GM21528 (cell line): ENCODE data around the gene FAM168A.

Experiments
- ATAC-seq: cut with Tn5 transposase; IDR thresholded peaks from one replicate; pipeline ENCODE4 v1.9.1; 2021; ENCODE audit warnings: mild to moderate bottlenecking, moderate library complexity; ENCODE audit not compliant: unreplicated experiment, low FRiP score

FAM168A gene

DNA sequence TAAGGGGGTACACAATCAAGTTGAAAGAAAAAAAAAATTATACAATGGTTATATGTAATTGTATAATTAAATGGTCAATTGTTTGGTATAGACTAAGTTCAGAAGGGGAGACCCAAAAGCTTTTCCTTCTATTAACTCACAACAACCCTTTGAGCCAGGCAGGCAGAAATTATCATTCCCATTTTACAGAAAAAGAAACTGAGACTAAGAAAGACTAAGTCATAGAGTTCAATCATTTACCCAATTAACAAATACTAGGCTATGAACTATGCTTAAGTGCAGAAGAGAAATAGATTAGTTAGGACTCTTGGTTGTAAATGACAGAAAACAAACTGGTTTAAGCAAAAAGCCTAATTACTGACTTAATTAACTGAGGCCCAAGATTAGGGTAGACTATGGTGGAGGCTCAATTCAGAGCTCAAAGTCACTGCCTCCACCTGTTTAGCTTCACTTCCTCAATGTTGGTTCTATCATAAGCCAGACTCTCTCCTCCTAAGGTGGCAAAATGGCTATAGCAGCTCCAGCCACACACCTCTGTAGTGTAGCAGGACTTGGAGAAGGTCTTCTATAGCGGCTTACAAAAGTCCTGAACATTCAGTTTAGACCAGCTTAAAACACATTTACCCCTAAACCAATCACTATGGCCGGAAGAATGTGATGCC is 34.2 kb downstream of the FAM168A start:
- ATAC-seq: no peak

DNA sequence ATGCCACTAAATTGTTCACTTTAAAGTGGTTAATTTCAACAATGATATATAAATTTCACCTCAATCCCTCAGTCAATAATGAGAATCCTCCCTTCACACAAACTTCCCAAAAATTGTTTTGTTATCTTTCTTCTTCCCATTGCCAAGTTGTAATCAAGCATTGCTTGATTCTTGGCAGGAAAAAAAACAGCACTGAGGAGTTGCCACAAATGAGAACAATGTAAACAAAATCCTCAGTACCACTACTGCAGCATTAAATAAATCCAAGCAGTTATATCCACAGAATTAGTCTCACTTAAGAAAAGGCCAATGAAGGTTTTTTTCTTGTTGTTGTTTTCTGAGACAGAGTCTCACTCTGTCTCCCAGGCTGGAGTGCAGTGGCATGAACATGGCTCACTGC is 38.2 kb downstream of the FAM168A start:
- no peak for ATAC-seq

DNA sequence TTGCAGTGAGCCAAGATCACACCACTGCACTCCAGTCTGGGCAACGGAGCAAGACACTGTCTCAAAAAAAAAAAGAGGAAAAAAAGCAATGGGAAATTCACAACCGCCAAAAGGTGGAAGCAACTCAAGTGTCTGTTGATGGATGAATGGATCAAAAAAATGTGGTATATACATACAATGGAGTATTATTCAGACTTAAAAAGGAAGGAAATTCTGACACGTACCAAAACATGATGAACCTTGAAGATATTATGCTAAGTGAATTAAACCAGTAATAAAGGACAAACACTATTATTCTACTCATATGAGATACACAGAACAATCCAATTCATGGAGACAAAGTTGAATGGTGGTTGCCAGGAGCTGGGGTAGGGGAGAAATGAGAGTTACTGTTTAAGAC is 40.9 kb downstream of the FAM168A start:
- ATAC-seq: no peak

- no peak for ATAC-seq
These were observed 42.3 kb downstream of the FAM168A start for GRCh38 chr11:73555615-73556014.

GRCh38 chr11:73554671-73555320 is 43.1 kb downstream of the FAM168A start:
- no peak for ATAC-seq

- no peak for ATAC-seq
These were observed 44.6 kb downstream of the FAM168A start for GRCh38 chr11:73553266-73553665.

DNA sequence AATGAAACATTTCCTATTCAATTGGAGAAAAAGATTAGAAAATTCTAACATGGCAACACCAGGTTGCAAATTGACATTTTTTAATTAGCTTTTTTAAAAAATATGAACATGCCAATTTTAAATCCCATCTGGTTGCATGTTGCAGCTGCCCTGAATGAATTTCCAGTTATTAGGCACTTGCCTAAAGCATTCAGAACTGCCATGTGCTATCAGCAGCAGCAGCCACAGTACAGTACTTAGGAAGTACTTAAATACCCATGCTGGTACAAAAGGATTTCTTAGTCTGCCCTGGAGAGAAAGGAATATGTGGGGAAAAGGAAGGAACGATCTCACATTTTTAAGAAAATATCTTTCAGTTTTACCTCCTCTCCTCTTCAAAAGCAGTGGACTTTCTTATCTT is 46.2 kb downstream of the FAM168A start:
- ATAC-seq: no peak

DNA sequence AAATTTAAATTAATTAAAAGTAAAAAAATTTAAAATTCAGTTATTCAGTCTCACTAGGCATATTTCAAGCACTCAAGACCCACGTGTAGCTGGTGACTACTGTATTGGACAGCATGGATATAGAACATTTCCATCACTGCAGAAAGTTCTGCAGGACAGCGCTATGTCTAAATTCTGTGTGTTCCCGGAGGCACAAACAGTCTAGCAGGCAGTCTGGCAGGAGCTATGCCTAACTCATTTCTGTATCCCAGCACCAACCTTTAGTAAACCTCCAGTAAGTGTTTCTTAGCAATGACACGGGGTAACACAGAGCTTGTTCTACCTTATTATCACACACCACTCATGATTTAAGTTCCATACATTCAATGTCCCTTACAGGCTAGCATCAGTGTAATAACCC is 48.5 kb downstream of the FAM168A start:
- no peak for ATAC-seq

- no peak for ATAC-seq
These were observed 50.0 kb downstream of the FAM168A start for GRCh38 chr11:73547706-73548595.

DNA sequence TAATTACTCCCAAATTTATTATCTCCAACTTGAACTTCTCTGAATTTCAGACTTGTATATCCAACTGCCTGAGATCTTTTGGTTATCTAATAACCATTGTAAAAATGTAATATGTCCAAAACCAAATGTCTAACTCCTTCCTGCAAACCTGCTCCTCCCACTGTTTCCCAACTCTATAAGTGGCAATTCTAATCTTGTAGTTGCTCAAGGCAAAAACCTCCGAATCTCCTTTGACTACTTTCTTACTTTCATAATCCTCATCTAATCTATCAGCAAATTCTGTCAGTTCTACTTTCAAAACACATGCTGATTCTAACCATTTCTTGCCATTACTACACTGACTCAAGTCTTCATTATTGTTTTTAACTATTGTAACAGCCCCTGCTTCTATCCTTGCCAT is 55.7 kb downstream of the FAM168A start:
- no peak for ATAC-seq

DNA sequence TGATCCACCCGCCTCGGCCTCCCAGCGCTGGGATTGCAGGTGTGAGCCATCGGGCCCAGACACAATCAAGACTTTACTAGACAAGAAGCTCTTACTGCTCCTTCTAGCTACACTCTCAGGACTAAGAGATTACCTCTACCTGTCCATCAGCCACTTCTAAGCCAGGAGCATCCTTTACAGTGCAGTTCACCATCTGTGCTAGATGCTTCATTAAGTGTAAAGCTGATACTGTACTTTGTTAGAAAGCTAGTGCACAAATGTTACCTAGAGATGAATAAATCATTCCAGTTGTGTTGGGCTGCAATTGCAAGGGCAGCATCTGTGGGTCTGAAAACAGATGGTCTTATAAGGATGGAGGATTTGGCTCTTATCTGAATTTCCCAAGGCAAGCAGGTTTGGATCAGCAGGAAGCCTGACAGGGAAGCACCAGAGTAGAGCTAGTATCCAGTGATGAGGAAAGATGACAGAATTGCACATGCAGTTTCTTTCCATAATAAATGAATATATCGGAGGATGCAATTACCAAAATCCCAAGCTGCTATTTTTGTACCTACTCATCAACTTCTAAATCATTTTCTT is 58.3 kb downstream of the FAM168A start:
- ATAC-seq: no peak

GRCh38 chr11:73538381-73538872 is 59.5 kb downstream of the FAM168A start:
- no peak for ATAC-seq

- no peak for ATAC-seq
These were observed 59.9 kb downstream of the FAM168A start for GRCh38 chr11:73537969-73538368.

DNA sequence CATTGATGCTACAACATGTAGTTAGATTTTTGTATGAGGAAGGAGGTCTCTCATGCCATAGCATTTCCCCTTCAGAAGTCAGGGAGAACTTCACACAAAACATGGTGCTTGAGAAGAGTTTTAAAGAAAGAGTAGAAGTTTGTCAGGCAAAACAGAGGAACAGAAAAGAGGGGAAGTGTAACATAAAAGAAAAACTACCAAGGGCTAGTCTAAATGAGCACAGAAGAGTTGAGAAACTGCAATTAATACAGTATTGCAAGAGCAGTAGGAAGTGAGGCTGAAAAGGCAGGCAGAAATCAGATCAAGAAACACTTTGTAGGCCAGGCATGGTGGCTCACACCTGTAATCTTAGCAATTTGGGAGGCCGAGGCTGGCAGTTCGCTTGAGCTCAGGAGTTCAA is 61.0 kb downstream of the FAM168A start:
- no peak for ATAC-seq

GRCh38 chr11:73532310-73532709 is 65.6 kb downstream of the FAM168A start:
- no peak for ATAC-seq

- no peak for ATAC-seq
These were observed 66.5 kb downstream of the FAM168A start for GRCh38 chr11:73531386-73531785.

GRCh38 chr11:73530109-73530508 is 67.8 kb downstream of the FAM168A start:
- no peak for ATAC-seq

- ATAC-seq: no peak
These were observed 68.7 kb downstream of the FAM168A start for GRCh38 chr11:73529204-73529530.

GRCh38 chr11:73528483-73529203 is 69.3 kb downstream of the FAM168A start:
- no peak for ATAC-seq

DNA sequence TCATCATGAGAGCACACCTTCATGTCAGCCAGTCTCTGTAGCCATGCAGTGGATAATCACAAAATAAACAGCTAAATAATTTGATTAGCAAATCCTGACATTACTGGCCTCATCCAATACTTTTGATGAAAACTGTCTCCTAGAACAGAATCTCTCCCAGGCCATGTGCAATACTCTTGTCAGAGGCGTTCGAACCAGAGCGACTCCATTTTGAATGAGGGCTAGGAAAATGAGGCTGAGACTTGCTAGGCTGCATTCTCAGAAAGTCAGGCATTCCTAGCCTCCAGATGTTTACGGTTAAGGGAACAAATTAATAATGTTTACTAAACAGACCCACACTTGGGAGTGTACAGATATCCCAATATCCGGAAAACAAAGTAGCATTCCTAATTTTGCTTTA is 69.9 kb downstream of the FAM168A start:
- no peak for ATAC-seq
